Skin epidermis (tissue), 12 donors: ENCODE measurements around the gene DTNB.

ENCODE experiments used
- H3K27ac ChIP-seq, 21 experiments: fragments of 200-600 bp; sonication (generic) in 11 of 21; one replicate each; pipeline ENCODE4 v1.5.0; 2020; ENCODE audit warnings: mild to moderate bottlenecking in 3 of 21, inconsistent platforms in 2 of 21, moderate library complexity in 2 of 21
- H3K4me3 ChIP-seq, 7 experiments: fragments of 200-600 bp; sonication (generic) in 2 of 7; one replicate each; pipeline ENCODE4 v1.5.0; 2020; ENCODE audit warnings: inconsistent platforms in 2 of 7, mild to moderate bottlenecking in 2 of 7, moderate library complexity in 1 of 7

The DTNB gene

GRCh38 chr2:25365241-25365640 lies 308.1 kb downstream of the DTNB start:
- H3K4me3 ChIP-seq, result no peak overlapping the region
- peak overlapping the region in 3 of 21 experiments; percentile 4 to 36 (median 25) for H3K27ac ChIP-seq

- H3K4me3 ChIP-seq, result no peak overlapping the region
- peak overlapping the region in 1 of 21 experiments; percentile 41 for H3K27ac ChIP-seq
These were observed 309.6 kb downstream of the DTNB start for GRCh38 chr2:25363733-25364132.

DNA sequence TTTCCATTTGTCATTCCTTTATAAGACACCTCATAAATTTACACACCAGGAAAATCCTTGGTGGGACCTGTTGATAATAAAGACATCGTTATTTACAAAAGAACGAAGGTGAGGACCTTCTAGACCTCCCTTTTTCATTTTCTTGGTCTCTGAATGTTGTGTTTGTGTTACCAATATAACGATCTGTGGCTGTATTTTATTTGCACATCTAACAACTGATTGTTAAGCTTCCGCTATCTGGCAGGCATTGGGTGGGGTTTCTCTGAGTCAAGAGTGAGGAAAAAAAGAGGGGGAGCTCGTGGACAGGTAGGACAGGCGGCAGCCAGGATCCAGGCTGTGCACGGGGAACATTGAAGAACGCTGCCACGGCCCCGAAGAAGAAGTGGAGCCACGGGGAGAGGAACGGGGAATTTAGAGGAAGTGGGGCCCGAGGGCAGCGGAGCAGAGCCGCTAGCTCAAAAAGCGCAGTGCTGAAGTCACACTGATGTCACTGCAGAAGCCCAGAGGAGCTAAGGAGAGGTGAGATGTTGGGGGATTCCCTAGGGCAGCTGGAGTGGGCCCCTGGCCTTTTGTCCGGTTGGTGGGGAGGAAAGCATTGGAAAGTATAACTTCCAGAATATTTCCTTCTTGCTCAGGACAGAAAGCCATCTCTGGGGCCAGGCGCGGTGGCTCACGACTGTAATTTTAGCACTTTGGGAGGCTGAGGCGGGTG lies 310.8 kb downstream of the DTNB start:
- H3K27ac ChIP-seq, result peak overlapping the region in 18 of 21 experiments; percentile 29 to 91 (median 72)
- peak overlapping the region; percentile 10 to 39 (median 24) for H3K4me3 ChIP-seq

GRCh38 chr2:25362049-25362433 lies 311.3 kb downstream of the DTNB start:
- H3K4me3 ChIP-seq, result peak overlapping the region; percentile 10 to 39 (median 24)
- H3K27ac ChIP-seq, result peak overlapping the region in 18 of 21 experiments; percentile 29 to 91 (median 72)

- peak overlapping the region in 4 of 21 experiments; percentile 27 to 79 (median 70) for H3K27ac ChIP-seq
These were observed 311.9 kb downstream of the DTNB start for GRCh38 chr2:25361261-25362048.

GRCh38 chr2:25358836-25359235 lies 314.5 kb downstream of the DTNB start:
- no peak overlapping the region for H3K27ac ChIP-seq
- no peak overlapping the region for H3K4me3 ChIP-seq

More at GRCh38 chr2:25361261-25362048, 311.9 kb downstream of the DTNB start:
- peak overlapping the region in 6 of 7 experiments; percentile 10 to 39 (median 26) for H3K4me3 ChIP-seq

DNA sequence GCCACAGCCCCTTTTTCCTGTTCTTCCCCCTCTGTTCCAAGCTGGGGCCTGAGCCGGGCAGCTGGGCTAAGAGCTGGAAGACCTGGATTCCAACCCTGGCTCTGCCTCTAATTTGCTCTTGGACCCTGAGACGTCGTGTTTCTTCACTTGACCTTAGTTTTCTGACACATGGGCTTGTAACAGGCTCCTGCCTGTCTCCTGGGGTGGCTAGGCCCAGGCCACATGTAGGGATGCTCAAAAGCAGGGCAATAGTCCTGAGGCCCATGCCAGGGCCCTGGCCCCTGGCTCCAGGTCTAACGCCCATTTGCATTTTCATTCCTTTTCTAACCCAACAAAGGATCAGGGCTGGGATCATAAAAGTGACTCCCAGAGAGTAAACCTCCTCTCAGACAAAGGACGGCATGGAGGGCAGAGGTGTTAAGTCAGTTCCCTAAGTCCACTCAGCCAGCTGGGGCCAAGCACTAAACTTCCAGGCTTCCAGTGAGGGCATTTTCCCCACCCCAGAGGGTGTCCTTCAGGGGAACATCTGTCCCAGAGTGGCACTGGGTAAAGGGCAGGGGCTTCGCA lies 315.0 kb downstream of the DTNB start:
- Histone ChIP-seq H3K27ac (no peak overlapping the region), H3K4me3 (no peak overlapping the region)

- H3K4me3 ChIP-seq, result no peak overlapping the region
- H3K27ac ChIP-seq, result no peak overlapping the region
These were observed 317.3 kb downstream of the DTNB start for GRCh38 chr2:25356088-25356487.

GRCh38 chr2:25355270-25355669 lies 318.1 kb downstream of the DTNB start:
- no peak overlapping the region for H3K4me3 ChIP-seq

DNA sequence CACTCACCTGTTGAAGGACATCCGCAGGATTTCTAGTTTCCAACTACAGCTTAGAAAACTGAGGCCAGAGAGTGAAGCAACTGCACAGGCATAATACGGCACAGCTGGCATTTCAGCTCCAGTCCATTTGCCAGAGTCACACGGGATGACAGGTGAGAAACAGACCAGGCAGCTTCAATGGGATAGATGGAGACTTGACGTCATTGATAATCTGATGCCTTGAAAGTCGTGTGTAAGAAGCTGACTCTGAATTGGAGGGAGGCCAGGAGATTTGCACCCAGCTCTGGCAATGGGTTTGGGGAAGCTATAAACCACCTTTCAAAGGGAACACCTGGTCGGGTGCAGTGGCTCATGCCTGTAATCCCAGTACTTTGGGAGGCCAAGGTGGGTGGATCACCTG lies 319.3 kb downstream of the DTNB start:
- H3K27ac ChIP-seq, result no peak overlapping the region
- no peak overlapping the region for H3K4me3 ChIP-seq

More at GRCh38 chr2:25355270-25355669, 318.1 kb downstream of the DTNB start:
- H3K27ac ChIP-seq, result no peak overlapping the region

- Histone ChIP-seq H3K4me3 (no peak overlapping the region), H3K27ac (no peak overlapping the region)
These were observed 324.0 kb downstream of the DTNB start for GRCh38 chr2:25349397-25349796.

DNA sequence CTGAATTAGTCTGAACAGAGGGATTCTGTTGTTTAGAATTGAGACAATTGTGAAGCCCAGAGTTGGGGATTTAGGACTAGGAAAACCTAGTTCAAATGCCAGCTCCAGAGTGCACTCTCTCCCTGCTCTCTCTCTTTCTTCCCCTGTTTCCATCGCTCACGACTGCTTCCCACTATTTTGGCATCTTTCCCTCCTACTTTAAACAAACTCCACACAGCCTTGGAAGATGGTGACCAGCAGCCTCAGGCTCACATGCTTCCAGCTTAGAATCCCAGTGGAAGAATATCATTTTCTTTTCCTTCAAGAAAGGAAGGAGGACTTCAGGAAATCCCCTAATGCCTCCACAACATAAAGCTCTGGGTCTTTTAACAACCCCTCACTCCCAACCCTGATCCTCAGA lies 325.5 kb downstream of the DTNB start:
- H3K4me3 ChIP-seq, result no peak overlapping the region
- H3K27ac ChIP-seq, result no peak overlapping the region

GRCh38 chr2:25347205-25347815 lies 326.1 kb downstream of the DTNB start:
- no peak overlapping the region for H3K27ac ChIP-seq
- H3K4me3 ChIP-seq, result no peak overlapping the region

DNA sequence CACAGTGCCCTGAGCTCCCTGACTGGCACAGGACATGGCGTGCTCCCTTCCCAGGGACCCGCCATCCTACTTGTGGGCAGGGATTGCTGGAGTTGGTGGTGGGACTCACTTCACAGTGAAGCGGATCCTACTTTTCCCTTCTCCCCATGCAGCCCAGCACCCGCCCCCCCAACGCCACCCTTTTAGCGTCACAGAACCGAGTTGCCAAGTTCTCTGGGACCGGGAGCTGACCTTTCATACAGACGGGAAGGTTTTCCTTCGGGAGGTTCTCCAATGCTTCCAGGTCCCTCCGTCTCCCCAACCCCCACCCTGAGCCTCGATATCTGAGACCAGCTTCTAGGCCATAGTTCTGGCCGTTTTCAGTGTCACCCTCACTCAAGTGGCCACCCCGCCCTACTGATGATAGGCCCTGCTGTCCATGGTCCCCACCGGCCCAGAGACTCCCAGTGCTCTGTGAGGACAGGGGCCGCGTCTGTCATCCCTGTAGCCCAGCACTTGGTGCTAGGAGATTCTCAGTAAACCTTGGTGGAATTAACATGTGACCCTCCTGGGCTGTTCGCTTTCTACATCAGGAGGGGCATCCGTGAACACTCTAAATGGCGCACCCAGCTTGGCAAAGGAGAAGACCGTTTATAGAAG lies 330.1 kb downstream of the DTNB start:
- no peak overlapping the region for H3K4me3 ChIP-seq
- no peak overlapping the region for H3K27ac ChIP-seq

- peak overlapping the region in 20 of 21 experiments; percentile 41 to 88 (median 70) for H3K27ac ChIP-seq
These were observed 330.8 kb downstream of the DTNB start for GRCh38 chr2:25342372-25343186.

GRCh38 chr2:25341753-25342371 lies 331.5 kb downstream of the DTNB start, which contains the start of gene DNMT3A:
Gene DNMT3A (minus strand): TSS chr2:25341925. CDS start chr2:25313984, 27,941 bp downstream.
- Histone ChIP-seq H3K27ac (peak within 1 kb of the TSS; percentile 41 to 88 (median 75)), H3K4me3 (peak within 1 kb of the TSS; percentile 61 to 74 (median 70))

More at GRCh38 chr2:25342372-25343186, 330.8 kb downstream of the DTNB start:
- peak overlapping the region; percentile 61 to 74 (median 70) for H3K4me3 ChIP-seq

DNA sequence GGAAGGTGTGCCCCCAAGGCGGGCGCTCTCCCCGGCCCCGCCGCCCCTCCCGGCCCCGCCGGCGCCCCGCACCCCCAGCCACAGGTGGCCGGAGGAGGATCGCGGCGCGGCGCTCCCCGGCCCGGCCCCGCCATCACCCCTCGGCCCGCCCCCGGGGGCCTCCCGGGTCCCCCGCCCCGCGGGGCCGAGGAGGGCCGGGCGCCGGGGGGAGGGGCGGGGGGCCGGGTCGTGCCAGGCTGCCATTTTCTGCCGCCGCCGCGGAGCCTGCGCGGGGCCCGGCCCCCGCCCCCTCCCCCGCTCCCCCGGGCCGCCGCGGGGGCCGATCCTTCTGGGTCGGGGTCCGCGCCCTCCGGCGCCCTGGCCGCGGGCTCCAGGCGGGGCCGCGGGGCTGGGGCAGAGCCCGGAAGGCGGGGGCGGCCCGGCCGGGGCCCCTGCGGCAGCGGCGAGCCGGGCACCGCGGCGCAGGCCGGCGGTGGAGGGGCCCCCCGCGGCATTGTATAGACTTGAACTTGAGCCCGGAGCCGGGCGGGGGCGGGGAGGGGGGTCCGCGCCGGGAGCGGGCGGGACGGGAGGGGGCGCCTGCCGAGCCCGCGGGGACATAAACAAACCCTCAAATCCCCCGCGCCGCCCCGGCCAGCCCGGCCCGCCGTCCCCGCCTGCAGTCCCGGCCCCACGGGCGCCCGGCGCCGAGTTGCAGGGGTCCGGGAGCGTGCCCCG lies 332.2 kb downstream of the DTNB start:
- Histone ChIP-seq H3K4me3 (peak overlapping the region; percentile 40 to 74 (median 69)), H3K27ac (peak overlapping the region in 17 of 21 experiments; percentile 48 to 87 (median 75))
